Neutrophil (primary cell): ENCODE results near the gene CLDN20.

Experiments used
- H3K27ac ChIP-seq: fragments of 200-600 bp; sonication (generic); 2 replicates; pipeline ENCODE4 v1.5.1; 2016; ENCODE audit warnings: mild to moderate bottlenecking, moderate library complexity
- H3K27me3 ChIP-seq: fragments of 200-600 bp; sonication (generic); 2 replicates; pipeline ENCODE4 v1.6.0; 2016; ENCODE audit warnings: mild to moderate bottlenecking
- H3K36me3 ChIP-seq: fragments of 200-600 bp; sonication (generic); 2 replicates; pipeline ENCODE4 v1.5.1; 2017
- H3K4me1 ChIP-seq, 2 experiments: fragments of 200-600 bp in 1 of 2; sonication (generic) in 1 of 2; 1 replicate in 1 of 2; 2 replicates in 1 of 2; pipeline versions ENCODE4 v1.5.1 to v1.6.1; 2013 to 2016; ENCODE audit warnings: low read depth in 1 of 2, low read length in 1 of 2, mild to moderate bottlenecking in 1 of 2, moderate library complexity in 1 of 2; ENCODE audit not compliant: control insufficient read depth in 1 of 2, insufficient read depth in 1 of 2
- H3K4me3 ChIP-seq, 2 experiments: fragments of 200-600 bp in 1 of 2; sonication (generic) in 1 of 2; 1 replicate in 1 of 2; 2 replicates in 1 of 2; pipeline ENCODE4 v1.5.1; 2013 to 2016; ENCODE audit warnings: low read depth in 1 of 2, low read length in 1 of 2, mild to moderate bottlenecking in 1 of 2, moderate library complexity in 1 of 2
- H3K9me3 ChIP-seq: fragments of 200-600 bp; sonication (generic); 2 replicates; pipeline ENCODE4 v1.5.1; 2016
- CTCF ChIP-seq: fragments of 200-600 bp; sonication (generic); IDR thresholded peaks from 2 replicates; pipeline ENCODE4 v1.5.1; 2016; ENCODE audit warnings: antibody characterized with exemption

The CLDN20 gene

GRCh38 chr6:155221086-155221485 lies 42.7 kb upstream of the CLDN20 start:
- Histone ChIP-seq H3K27ac (peak overlapping the region; percentile 95), H3K9me3 (no peaks in the 10 kb centered on the region), H3K4me3 (peak overlapping the region; percentile 19 to 59), H3K4me1 (peaks cover 57 to 58% of the 10 kb centered on the region in 2 experiments), H3K36me3 (no peaks in the 10 kb centered on the region), H3K27me3 (no peaks in the 10 kb centered on the region)
- TF ChIP-seq CTCF, result no peak

GRCh38 chr6:155222506-155222905 lies 41.3 kb upstream of the CLDN20 start:
- Histone ChIP-seq H3K36me3 (no peaks in the 10 kb centered on the region), H3K4me3 (peak overlapping the region; percentile 19 to 59), H3K27ac (peak overlapping the region; percentile 95), H3K27me3 (no peaks in the 10 kb centered on the region), H3K9me3 (no peaks in the 10 kb centered on the region), H3K4me1 (peaks cover 57 to 58% of the 10 kb centered on the region in 2 experiments)
- TF ChIP-seq CTCF, result no peak

GRCh38 chr6:155223646-155224451 lies 40.0 kb upstream of the CLDN20 start:
- peaks cover 57 to 58% of the 10 kb centered on the region in 2 experiments for H3K4me1 ChIP-seq
- H3K27me3 ChIP-seq, result no peaks in the 10 kb centered on the region
- no peaks in the 10 kb centered on the region for H3K36me3 ChIP-seq
- H3K4me3 ChIP-seq, result peak overlapping the region; percentile 19 to 59
- H3K9me3 ChIP-seq, result no peaks in the 10 kb centered on the region
- TF ChIP-seq CTCF, result no peak
- peak overlapping the region; percentile 95 for H3K27ac ChIP-seq

- no peaks in the 10 kb centered on the region for H3K9me3 ChIP-seq
- TF ChIP-seq CTCF, result no peak
- no peaks in the 10 kb centered on the region for H3K36me3 ChIP-seq
- H3K27ac ChIP-seq, result peak overlapping the region; percentile 95
- peaks cover 57 to 58% of the 10 kb centered on the region in 2 experiments for H3K4me1 ChIP-seq
- peak overlapping the region; percentile 19 to 59 for H3K4me3 ChIP-seq
- no peaks in the 10 kb centered on the region for H3K27me3 ChIP-seq
These were observed 39.2 kb upstream of the CLDN20 start for GRCh38 chr6:155224618-155225017.

- no peak for TF ChIP-seq CTCF
- Histone ChIP-seq H3K27ac (no peak overlapping the region), H3K4me1 (peaks cover 34% of the 10 kb centered on the region in 2 experiments), H3K4me3 (no peak overlapping the region), H3K27me3 (no peaks in the 10 kb centered on the region), H3K9me3 (no peaks in the 10 kb centered on the region), H3K36me3 (no peaks in the 10 kb centered on the region)
These were observed 36.8 kb upstream of the CLDN20 start for GRCh38 chr6:155227046-155227445.
